GM21529 (cell line): ENCODE measurements around the gene SIGLEC6.

Experiments used
- ATAC-seq: cut with Tn5 transposase; IDR thresholded peaks from one replicate; pipeline ENCODE4 v1.9.1; 2021; ENCODE audit not compliant: unreplicated experiment

The SIGLEC6 gene

GRCh38 chr19:51548891-51549305, 17.4 kb upstream of the SIGLEC6 start:
- ATAC-seq, result no peak

GRCh38 chr19:51548213-51548651, 16.8 kb upstream of the SIGLEC6 start:
- ATAC-seq, result no peak

DNA sequence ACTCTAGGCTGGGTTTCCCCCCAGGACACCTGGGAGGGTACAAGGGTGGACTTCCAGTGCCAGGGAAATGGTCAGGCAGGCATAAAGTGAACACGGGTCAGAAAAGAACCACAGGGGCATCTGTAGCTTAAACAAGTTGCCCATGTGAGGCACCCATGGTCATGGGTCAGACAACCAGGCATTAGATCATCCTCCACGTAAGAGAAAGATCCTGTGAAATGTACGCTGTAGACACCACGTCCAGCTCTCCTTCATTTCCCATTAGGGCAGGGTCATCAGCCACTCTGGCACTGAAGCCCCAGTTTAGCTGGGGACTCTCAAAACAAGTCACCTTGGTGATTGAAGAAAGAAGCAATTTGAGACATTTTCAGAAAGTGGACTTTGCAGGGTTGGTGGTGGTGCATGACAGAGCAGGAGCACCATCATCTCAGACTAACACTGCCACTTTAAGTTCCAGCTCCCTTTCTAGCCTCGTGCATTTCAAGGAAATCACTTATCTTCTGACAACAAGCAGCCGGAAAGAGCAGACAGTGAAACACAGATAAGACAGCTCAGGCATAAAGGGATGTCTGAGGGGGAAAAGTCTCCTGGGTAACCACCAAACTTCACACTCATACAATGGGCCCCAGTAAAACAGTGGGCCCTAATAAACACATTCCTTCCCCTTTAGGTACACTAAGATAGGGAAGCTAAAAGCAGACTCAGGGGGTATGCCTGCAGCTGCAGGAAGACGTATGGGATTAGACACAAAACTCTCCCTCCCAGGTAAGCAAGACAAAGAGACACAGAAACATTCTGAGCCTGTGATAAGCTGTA, 16.1 kb upstream of the SIGLEC6 start:
- ATAC-seq, result no peak

- no peak for ATAC-seq
Measured at GRCh38 chr19:51546650-51547396, 15.4 kb upstream of the SIGLEC6 start.

DNA sequence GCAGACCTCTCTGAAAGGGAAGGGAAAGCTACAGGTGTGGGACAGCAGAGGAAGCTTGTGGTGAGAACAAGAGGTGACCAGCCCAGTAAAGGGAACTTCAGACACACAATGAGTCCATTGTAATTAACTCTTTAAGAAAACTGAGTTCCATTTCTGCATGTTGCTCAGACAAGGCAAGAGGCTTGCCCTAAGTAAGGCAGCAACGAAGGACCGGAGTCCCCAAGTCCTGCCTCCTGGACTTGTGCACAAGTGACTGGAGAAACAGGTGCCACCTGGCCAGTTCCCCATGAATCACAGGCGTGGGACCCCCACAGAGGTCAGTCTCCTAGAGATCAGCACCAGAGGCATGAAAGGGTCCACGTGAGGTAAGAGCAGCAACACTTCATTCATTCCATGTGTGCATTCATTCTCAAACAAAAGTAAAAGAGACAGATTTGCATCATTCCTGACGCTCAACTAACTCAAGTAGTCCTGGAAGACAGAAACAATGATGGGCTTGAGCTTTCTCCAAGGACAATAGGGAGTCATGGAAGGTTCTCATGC, 14.7 kb upstream of the SIGLEC6 start:
- ATAC-seq, result no peak

DNA sequence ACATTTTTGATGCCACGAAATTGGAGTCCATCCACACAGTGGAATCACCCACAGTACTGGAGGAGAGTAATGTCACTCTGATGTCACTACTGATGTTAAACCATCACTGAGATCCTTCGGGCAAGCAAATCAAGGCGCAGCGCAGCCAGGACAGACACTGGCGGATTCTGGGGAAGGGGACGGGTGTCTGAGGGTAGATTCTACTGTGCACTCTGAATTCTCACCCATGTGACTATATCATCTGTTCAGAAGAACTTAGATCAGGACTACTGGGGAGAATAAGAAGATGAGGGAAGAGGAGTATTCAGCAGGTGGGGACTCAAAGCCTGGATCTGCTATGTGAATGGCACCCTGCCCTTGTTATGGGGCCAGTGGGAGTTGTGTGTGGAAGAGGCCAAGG, 12.6 kb upstream of the SIGLEC6 start:
- ATAC-seq, result no peak

GRCh38 chr19:51542699-51543098, 11.2 kb upstream of the SIGLEC6 start:
- no peak for ATAC-seq

DNA sequence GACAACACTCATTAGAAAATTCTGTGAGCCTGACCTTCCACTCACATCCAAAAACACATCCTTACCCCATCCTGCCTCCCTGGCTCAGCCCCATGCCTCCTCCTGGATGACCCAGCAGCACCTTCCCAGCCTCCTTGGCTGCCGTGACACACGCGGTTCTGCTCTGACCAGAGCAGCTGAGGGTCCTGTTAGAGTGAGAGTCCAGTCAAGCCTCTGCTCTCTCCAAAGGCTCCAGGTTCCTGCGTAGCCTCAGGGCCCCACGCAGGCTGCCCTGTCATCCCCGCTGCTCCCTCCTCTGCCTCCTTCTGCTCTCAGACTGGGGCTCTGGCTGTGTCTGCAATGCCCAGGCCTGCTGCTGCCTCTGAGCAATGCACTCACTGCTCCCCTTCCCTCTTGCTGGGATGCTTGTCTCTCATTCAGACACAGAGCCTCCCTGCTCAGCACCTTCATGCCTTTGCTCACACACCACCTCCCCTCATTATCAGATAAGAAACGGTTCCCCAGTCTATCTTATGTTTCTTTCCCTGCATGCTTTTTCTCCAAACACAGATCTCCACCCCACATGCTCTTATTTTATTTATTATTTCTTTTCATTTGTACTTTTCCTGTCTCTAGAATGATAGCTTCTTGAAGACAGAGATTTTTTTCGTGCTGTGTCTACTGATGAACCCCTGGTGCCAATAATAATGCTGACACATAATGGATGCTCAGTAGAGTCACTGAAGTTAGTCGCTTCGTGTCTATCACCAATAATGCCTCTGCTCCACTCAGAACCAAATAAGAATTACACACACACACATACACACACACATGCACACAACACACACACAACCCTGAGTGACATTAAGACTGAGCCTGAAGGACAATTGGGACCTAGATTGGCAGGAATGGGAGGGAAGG, 10.2 kb upstream of the SIGLEC6 start:
- no peak for ATAC-seq

DNA sequence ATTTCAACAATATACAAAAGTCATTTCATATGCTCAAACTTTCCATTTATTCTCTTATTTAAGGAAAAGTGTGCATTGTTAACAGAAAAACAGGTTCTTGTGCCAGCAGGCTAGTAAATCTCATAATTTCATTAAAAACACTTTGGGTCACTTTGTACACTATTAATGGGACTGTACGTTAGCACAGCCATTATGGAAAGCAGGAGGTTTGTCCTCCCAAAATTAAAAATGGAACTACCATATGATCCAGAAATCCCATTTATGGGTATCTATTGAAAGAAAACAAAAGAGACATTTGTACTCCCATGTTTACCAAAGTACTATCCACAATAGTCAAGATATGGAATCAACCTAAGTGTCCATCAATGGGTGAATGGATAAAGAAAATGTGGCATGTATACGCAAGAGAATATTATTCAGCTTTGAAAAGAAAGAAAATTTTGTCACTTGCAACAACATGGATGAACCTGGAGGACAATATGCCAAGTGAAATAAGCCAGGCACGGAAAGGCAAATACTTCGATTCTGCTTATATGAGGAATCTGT, 8.4 kb upstream of the SIGLEC6 start:
- ATAC-seq, result no peak

- ATAC-seq, result no peak
Measured at GRCh38 chr19:51535535-51535934, 4.1 kb upstream of the SIGLEC6 start.

GRCh38 chr19:51530616-51531015, 854 bp downstream of the SIGLEC6 start:
- ATAC-seq, result no peak

- ATAC-seq, result no peak
Measured at GRCh38 chr19:51529301-51529700, 2.2 kb downstream of the SIGLEC6 start.

- no peak for ATAC-seq
Measured at GRCh38 chr19:51525651-51526050, 5.8 kb downstream of the SIGLEC6 start.

- ATAC-seq, result no peak
Measured at GRCh38 chr19:51524666-51525264, 6.7 kb downstream of the SIGLEC6 start.

DNA sequence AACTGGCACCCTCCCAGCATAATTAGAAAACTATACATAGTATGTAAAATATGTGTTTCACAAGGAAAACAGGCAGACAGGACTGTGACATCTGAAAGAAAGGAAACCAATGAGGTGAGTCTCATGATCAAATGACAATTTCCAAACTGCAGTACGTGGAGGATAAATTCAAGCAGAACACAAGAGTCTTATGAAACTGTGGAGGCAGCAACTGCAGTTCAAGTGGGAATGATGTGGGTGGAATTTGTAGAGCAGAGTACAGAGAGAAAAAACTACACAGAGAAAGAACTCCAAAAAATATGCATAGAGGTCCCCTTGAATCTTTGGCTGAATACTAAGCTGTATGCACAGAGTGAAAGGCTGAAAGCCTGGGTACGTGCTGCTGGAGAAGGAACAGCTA, 9.7 kb downstream of the SIGLEC6 start:
- ATAC-seq, result no peak

- ATAC-seq, result no peak
Measured at GRCh38 chr19:51521357-51521756, 10.1 kb downstream of the SIGLEC6 start.

DNA sequence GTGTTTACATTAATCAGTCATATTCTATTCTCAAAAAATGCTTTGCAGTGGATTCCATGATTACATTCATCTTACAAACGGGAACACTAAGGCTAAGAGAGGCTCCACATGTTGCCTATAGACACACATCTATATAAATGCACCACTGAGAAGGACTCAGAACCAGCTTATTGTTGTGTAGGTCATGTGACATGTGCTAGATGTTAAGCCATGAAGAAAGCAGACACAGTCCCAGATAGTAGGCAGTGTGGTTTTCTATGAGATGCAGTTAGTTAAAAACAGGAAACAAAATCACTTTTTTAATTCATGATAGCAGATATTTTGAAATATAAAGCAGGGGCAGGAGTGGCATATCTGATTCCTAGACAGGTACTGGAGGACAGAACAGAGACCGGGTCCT, 10.7 kb downstream of the SIGLEC6 start:
- no peak for ATAC-seq

DNA sequence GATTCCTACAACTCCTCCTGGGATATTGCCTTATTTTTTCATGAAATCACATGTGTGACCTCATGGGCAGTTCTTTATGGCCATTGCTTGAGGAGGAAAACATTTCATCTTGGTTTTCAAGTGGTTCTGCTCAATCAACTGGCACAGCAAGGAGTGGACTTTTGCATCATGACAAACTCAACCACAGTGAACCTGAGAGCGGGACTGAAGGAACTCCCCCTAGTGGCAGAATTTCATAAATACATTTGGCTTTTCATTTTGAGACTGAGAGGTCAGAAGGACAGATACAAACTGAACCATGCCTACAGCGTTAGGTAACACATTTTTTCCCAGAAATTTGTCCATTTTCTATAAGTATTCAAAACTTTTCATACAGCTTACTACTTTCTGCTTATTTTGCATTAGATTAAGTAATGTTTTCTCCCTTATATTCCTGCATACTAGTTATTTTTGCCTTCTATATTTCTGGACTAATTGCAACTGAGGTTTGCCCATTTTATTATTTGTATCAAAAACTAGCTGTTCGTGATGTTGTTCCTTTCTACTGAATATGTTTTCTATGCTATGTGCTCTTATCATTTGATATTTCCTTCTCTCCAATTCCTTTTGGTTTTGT, 16.5 kb downstream of the SIGLEC6 start:
- no peak for ATAC-seq

DNA sequence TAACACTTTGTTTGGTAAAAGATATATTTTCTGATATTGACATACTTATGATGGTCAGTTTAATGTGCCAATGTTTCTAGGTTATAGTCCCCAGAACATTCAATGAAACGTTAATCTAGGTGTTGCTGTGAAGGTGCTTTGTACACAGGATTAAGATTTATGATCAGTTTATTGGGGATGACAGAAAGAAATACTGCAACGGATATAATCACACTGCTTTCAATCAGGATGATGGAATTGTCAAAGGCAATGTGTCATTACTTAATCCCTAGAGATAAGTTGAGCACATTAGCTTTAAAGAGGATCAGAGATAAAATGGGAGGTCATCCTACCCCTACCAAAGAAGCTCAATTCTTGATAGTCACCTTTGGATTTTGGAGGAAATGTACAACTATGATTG, 17.5 kb downstream of the SIGLEC6 start:
- no peak for ATAC-seq

DNA sequence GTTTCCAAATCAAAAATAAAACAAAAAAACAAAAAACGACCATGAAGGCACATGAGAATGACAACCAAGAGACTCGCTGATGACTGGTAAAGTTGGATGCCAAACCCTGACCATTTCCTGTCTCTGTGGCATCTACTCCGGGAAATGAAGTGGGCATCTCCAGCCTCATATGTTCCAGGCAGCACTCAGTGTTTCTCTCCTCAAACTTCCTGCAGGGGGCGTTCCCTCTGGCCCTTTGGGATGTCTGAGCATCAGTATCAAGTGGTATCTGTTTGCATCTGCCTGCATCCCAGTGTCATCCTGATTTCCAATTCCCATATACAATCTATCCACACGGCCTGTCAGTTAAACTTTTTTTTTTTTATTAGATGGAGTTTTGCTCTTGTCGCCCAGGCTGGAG, 20.1 kb downstream of the SIGLEC6 start:
- ATAC-seq, result no peak
